Activated CD8-positive, alpha-beta memory T cell treated with anti-CD3 and anti-CD28 coated beads for 24 hours (primary cell): Measurements from ENCODE around the gene PGBD5.

Experiments used
- DNase-seq: peaks from one replicate; pipeline ENCODE4 v3.0.0-alpha.2; 2020

The PGBD5 gene

DNA sequence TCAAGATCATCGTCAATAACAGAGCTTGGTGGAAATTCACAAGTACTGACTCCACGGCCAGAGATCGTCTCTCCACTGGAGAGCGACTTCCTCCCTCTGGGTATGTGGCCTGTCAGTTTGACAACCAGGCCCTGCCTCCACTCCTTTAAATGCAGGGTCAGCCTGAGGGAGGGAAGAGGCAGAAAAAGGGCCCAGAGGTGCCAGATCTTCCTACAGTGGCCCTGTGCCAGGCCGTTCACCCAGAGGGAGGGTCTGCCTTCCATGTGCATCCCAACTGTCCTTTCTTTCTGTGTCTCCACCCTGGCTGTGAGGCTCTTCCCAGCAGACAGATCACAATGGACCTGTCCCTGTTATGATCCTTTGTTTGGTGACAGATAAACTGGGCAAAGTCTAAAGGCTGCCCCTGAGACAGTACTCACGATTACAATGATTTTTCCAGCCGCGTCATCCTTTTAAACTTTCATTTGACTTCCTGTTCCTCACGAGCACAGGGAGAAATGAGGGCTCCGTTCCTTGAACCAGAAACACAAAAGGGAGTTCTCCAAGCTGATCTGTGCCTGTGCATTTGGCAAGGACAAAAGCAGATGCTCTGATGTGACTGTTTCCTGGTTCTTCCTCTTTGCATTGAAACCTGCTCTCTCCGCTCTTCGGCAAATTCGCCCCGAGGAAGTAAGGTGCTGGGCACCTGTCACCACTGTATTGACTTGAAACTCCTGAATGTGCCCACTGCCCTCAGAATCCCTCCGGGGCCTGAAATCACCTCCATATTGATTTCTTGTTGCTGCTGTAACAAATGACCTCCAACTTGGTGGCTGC lies 126.7 kb downstream of the PGBD5 start:
- no peak for DNase-seq

DNA sequence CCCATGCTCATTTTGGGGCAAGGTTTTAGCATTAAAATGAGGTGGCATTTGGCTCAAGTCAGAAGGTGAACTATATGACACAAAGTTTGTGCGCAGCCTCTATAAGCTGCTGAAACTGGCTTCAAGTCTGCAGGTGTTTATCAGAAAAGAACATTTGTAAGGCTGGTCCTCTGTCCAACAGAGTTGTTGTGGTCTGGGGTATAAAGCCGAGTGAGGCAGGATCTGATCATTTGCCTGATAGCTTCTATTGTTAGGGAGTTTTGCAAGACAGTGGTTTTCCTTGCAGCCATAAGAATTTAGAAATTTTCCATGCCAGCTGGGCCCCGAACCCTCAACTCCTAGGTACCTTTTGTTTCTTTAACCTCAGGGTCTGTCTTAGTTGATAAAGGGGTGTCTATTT lies 130.8 kb downstream of the PGBD5 start:
- no peak for DNase-seq

DNA sequence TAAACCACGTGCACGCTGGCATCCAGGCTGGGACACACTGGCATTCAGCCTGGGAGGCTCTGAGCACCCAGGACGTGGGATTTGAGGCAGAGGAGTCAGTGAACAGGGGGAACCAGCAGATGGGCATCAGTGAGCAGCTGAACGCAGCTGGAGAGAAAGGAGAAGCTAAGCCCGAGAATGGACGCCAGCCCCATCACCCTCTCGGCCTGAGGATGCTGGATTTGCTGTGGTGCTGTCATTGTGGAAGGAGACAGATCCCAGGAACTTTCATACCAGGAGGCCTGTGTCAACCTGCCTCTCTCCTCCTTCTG lies 132.8 kb downstream of the PGBD5 start:
- no peak for DNase-seq

DNA sequence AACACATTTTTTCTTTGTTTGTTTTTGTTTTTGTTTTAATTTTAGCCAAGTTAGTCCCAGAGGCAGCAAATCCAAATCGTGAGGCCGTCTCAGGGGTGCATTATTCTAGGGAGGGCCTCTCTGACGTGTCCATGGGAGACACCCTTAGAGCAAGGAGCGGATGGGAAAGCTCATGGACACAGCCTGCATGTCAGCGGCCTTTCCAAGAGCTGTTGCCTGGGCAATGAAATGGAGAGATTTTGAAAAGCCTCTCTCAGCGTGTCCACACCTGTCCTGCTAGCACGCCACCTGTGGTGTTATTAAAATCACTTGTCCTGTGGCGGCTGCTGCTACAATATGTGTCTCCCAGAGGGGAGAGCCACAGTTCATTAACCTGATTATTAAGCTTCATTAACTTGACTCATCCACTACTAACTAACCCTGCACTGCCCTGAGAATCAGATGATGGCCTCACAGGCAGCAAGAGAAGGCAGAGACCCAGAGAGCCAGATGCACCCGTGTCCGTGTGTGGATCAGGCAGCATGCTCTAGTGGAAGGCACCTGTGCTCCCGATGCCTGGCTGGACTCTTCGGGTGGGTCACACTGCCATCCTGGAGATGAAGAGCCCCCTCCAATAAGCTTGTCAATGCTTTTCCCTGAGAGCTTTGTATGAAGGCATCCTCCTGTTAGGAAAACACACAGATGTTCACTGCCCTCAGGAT lies 133.3 kb downstream of the PGBD5 start:
- no peak for DNase-seq

DNA sequence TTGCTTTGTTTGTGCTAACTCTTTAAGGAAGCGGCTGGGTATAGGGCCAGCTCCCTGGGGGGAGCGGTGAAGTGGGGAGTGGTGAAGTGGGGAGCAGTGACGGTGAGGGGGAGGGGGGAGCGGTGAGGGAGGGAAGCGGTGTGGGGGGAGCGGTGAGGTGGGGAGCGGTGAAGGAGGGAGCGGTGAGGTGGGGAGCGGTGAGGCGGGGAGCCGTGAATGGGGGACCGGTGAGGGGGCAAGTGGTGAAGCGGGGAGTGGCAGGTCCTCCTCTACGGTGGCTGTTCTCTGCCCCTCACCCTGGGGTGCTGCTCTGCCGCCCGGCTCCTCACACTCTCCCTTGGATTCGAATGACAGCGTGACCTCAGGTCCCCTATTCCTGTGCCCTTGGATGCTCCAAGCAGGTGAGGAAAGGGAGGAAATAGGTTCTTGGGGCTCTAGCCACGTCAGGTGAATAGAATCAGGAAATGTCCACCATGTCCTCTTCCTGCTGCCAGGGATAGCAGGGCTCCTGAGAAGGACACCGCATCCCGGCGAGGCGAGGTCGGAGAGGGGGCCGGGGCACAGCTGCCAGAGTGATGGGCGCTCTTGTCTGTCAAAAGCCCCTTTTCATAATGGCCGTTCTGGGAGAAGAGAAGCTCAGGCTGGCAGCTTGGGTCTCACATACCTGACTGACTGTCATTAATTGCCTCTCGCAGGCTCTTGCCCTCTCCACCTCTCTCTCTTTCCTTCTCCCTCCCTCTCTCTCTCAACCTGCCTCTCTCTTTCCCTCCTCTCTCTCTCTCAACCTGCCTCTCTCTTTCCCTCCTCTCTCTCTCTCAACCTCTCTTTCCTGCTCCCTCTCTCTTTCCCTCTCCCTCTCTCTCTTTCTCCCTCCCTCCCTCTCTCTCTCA lies 134.2 kb downstream of the PGBD5 start:
- DNase-seq = peak; percentile 32

DNA sequence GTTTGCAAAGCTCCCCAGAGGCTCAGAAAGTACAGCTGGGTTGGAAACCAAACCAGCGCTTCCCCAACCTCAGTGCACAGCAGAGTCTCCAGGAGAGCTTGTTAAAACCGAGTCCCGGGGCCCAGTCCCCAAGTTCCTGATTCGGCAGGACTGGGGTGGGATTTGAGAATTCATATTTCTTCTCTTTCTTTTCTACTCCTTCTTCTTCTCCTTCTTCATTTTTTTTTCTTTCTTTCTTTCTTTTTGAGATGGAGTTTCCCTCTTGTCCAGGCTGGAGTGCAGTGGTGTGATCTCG lies 136.8 kb downstream of the PGBD5 start:
- no peak for DNase-seq

DNA sequence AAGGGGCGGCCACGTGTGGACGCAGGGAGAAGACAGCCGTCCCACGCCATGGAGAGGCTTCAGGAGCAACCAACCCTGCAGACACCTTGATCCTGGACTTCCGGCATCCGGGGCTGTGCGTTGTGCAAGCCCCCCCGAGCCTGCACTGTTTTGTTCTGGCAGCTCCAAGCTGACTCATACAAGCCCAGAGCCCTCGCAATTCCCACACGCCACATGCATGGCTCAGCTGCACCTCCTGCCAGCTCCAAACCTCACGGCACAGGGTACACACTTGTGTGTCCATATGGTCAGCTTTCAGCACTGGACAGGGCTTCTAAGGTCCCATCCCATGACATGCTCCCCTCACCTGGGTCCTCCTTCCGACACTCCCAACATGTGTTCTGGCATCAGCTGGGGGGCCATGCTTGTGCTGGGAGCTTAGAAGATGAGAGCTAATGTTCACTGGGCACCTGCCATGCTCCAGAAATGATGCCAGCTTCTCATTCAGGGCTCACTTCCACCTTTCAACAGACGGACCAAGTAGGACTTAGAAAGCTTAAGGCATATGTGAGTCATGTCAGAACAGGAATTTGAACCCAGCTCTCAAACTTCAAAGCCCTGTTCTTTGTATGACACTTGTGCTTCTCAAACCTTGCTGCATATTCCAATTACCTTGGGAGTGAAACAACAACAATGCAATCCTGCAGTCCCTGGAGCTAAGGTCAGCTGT lies 137.3 kb downstream of the PGBD5 start:
- DNase-seq = no peak

DNA sequence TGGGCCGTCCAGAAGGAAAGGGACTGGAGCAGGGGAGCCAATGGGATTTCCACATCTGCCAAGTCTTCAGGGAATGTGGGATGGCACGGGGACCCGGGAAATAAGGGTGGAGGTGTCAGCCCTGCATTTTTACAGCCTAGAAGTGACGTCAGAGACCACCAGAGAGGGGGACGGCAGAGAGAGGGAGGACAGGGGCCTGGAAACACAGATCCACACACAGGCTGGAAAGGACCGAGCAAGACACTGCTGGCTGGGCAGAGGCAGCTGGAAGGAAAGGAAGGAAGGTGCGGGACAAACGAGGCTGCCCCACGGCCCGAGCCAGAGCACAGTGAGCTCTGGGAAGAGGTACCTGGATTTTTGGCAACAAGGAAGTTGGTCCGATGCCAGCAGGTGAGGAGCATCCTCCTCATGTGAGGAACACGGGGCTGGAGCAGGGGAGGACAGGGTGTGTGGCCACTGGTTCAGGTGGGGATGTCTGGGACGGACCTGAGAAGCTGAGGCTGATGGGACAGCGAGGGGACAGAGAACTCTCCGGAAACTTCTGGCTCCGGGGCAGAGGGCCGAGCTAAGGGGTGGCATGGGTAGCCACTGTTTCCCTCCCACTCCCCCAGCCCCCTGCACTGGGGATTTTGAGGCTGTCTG lies 138.3 kb downstream of the PGBD5 start:
- no peak for DNase-seq

DNA sequence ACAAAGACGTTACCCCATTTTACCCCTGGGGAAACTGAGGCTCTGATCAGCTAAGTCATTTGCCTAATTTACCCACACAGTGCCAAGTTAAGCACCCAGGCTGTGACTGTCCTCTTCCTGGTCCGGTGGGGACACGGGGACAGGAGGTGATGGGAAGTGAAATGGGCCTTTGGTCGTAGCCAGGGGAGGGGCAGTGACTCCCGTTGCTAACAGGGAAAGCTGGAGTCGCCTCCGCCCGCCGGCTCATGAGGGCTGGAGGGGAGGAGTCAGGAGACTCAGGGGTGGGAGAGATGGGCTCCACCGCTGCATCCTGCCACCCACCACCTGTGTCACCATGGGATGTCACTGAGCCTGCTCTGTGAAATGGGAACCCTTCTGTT lies 139.3 kb downstream of the PGBD5 start:
- DNase-seq = no peak

DNA sequence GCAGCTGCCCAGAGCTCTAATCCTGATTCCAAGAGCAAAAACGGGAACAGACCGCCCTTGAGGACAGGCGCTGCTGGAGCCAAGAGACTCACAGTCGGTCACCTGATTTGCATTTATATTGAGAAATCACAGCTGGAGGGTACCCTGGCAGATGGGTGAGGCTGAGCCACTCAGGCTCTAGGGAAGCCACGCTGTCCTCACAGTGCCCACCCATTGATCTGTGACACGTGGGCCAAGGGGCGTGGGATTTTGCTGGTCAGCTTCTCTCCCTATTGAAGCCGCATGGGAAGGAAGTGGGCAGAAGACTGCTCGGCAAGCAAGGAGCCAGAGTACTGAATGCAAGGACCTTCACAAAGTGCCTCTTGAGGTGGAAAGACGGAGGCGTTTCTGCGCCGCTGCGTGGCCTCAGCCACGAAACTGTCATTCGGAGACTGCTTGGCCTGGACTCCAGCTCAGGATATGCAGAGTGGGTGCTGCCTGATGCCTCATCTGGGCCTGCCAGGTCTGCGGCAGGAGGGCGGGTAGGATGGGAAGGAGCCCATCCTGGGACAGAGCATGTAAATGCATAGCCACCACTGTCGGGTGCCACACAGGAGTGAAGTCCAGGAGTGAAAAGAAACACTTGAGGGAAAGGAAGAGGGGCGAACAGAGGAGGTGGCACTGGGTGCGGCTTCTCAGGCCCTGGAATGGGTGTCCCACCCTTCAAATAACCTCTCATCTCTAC lies 139.8 kb downstream of the PGBD5 start:
- DNase-seq = no peak

DNA sequence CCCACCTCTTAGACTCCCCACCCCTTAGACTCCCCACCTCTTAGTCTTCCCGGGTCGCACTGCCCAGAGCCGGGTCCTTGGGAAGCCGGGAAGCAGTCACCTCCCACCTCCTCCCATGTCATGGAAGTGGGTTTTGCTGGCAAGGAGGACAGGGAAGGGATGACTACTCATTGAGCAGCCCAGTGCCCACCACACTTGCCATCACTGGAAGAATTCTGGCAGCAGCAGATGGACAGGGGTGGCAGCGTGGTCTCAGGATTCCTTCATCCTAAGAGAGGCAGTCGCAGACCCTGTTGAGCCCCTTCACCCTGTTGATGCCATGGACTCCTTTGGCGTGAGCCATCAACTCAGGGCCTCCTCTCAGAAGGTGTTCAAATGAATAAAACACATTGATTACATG lies 140.8 kb downstream of the PGBD5 start:
- DNase-seq = no peak

DNA sequence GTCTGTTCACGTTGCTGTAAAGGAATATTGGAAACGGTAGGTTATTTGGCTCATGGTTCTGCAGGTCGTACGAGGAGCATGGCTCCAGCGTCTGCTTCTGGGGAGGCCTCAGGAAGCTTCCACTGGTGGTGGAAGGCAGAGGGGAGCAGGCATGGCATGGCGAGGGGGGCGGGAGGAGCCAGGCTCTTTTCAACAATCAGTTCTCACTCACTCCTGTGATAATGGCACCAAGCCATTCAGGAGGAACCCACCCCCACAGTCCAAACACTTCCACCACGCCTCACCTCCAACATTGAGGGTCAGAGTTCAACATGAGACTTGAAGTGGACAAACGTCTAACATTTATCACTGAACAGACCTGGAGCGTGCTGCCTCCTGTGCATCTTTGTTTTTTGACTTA lies 141.2 kb downstream of the PGBD5 start:
- DNase-seq = no peak

DNA sequence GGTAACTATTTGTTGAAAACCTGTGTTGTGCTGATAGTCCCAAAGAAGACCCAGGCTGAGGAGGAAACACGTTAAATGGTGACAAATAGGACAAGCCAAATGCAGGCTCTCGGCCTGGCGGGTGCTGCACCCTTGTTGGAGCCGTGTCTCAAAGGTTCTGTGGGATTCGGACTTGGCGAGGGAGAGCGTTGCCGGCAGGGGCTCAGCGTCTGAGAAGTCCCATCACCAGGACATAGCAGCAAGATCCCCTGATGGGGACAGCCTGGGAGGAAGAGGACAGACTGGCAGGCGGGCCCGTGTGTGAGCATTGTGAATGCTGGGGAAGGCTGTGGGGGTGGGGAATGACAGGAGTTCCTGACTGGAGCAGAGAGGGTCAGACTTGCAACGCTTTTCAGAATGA lies 142.5 kb downstream of the PGBD5 start:
- peak; percentile 49 for DNase-seq

DNA sequence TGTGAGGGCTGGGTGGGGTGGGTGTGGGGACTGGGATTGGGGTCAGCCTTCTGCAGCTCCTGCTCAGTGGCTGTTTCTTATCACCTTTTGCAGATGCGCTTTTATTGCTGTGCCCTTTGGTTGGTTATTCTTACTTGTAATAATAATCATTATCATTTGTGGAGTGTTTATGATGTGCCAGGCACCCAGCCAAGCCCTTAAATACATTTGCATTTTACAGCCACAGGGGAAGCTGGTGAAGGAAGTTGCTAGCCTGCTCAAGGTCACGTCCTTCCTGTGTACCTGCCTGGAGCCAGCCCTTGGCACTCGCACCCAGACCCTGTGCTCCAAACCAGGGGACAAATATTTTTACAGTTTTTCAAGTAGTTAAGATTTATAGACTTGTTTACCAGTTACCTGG lies 144.0 kb downstream of the PGBD5 start:
- DNase-seq = peak; percentile 48

DNA sequence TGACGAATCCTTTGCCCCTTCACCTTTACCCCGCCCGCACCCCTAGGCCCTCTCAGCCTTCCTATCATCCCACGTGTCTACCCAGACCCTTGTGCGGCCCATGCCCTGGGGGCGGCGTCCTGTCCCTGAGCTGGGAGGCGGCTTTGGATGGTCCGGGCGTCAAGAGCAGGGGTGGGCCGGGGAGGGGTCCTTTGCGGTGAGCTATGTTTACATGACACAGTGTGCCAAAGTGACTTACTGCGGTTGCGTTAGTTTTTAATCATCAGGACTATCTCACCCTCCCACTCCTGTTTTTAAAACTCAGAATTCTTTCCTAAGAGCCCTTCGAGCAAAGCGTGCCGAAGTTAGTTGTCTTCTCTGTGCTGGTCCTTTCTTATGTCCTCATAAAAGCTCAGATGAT lies 144.6 kb downstream of the PGBD5 start:
- peak; percentile 53 for DNase-seq

DNA sequence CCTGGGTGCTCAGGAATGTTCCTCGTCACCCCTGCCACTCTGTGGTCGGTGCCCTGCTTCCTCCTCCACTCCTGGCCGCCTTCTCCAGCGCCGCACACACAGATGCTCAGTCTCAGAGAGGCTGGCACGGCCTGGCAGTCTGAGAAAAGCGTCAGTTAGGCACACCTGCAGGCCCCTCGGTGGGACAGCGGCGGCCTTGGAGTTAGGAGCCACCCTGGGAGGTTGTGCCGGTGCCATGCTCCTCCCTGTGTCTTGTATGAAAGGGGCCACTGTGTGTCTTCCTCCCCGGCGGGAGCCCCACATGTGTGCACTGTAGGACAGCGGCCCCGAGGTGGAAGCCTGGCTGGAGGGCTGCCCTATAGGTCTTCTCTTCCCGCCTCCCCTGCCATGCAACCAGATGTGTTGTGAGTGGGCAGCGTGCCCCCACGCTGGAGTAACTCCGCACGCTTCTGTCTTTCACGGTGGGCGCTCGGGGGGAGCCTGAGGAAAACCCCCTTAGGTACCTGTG lies 145.2 kb downstream of the PGBD5 start:
- peak; percentile 56 for DNase-seq

DNA sequence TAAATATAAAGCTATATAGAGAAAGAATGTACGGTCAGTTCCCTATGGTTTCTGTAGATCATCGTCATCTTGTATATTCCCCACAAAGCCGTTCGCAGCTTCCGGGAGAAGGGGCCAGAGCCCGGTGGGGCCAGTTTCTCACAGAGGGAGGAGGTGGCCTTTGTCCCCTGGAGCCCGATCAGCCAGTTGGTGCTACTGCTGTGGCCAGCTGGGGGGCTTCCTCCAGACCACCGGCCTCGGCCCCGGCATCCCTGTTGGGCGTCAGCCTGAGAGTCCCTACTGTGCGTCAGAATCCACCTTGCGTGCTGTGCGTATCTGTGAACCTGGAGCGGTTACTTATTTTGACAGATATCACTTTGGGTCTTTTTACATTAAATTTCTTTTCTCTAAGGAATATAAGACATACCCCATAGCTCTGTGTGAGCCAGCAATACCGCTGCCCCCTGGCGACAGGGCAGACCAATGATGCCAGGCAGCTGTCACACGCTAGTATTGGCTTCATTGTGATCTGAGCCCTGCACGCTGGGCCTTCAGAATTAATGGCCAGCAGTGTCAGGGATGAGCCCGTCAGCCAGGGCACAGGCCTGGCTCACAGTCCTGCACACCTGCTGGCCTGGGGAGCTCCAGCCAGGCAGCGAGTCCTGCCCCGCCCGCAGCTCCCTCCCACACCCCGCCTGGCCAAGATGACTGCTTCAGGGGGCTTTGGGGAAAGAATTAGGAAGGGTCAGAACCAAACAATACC lies 145.9 kb downstream of the PGBD5 start:
- peak; percentile 61 for DNase-seq

DNA sequence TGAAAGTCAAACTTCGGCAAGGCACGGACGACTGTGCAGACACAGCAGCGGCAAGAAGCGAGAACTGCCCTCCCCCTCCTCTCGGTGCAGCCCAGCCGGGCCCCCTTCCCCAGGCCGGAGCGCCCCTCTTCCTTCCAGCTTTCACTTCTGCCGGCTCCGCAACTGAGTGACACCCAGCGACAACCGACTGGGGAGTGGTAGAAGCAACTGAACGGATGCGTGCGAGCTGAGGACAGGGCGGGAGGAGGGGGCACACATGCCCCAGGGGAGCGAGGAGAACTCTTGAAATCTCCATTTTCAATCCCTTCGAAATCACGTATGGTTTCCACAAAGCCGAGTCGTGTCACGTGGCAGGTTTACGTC lies 146.6 kb downstream of the PGBD5 start:
- DNase-seq = peak; percentile 49

DNA sequence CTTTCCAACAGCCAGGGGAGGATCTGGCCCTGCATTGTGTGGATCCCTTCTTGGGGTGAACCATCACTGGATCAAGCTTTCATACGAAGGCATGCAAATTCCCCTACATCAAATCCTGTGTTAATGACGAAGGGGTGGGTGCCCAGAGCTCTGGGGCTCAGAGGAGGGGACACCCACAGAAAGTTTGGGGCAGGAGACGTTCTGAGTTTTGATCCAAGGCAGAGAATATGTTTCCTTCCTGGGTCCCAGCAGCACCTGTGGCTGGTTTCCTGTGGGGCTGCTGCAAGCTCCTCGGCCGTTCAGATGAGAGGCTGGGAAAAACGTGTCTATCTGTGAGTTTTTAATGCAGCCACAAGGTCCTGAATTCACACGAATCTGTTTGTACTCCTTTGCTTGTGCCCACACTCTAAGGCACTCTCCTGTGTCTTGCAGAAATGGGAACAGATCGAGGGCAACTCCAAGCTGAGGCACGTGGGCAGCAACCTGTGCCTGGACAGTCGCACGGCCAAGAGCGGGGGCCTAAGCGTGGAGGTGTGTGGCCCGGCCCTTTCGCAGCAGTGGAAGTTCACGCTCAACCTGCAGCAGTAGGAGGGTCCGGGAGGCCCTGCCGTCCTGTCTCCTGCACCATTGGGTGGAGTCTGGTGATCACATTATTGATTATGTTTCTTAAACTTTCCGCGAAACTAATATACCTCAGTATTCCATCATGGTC lies 147.1 kb downstream of the PGBD5 start:
- DNase-seq = peak; percentile 57

DNA sequence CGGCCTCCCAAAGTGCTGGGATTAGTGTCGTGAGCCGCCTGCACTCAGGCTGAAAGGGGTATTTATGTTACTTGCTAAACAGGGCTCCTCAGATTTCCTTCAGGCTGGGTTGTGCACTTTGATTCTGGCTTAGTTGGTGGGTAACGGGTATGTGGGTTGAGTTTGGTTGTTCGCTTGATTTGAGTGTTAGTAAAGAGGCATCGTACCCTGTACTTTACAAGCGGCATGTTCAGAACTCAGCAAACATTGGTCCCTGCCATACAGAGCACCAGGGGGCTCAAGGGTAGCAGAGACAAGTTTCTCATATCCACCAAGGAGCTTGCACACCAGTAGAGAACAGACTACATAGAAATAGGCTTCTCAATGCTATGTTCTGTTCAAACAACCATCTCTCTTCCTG lies 147.8 kb downstream of the PGBD5 start:
- DNase-seq = peak; percentile 53
